HTERT RPE-1 (cell line): ENCODE data around the gene GCNT3.
"Not testable (repeated sequence)": the region's sequence is repeated elsewhere in the genome, so short reads cannot be mapped to it uniquely, and the experiment has no call there.

Experiments
- in situ Hi-C: fragments of 300-500 bp; cut with MboI; formaldehyde crosslinking; loops from 4 replicates; pipeline ENCODE4 v1.14.3; 2020; ENCODE audit warnings: low sequenced_read_pairs

GCNT3 gene

GRCh38 chr15:59615661-59616060 is 4.1 kb downstream of the GCNT3 start:
- in situ Hi-C loops = no loop called here

GRCh38 chr15:59616379-59616778 is 4.8 kb downstream of the GCNT3 start:
- in situ Hi-C loops = no loop called here

- in situ Hi-C loops = no loop called here
These were observed 6.8 kb downstream of the GCNT3 start for GRCh38 chr15:59618406-59618805.

GRCh38 chr15:59622289-59622688 is 10.7 kb downstream of the GCNT3 start:
- in situ Hi-C loops = no loop called here

- in situ Hi-C loops = no loop called here
These were observed 21.1 kb downstream of the GCNT3 start for GRCh38 chr15:59632714-59633113.

GRCh38 chr15:59636184-59636583 is 24.6 kb downstream of the GCNT3 start:
- in situ Hi-C loops = no loop called here

- in situ Hi-C loops = not testable (repeated sequence)
These were observed 25.9 kb downstream of the GCNT3 start for GRCh38 chr15:59637507-59637906.

- in situ Hi-C loops = no loop called here
These were observed 30.8 kb downstream of the GCNT3 start for GRCh38 chr15:59642351-59642750.

GRCh38 chr15:59644756-59645155 is 33.2 kb downstream of the GCNT3 start:
- in situ Hi-C loops = no loop called here

- in situ Hi-C loops = not testable (repeated sequence)
These were observed 34.2 kb downstream of the GCNT3 start for GRCh38 chr15:59645812-59646211.

- in situ Hi-C loops = no loop called here
These were observed 34.7 kb downstream of the GCNT3 start for GRCh38 chr15:59646277-59646676.

- in situ Hi-C loops = no loop called here
These were observed 35.5 kb downstream of the GCNT3 start for GRCh38 chr15:59647085-59647484.

GRCh38 chr15:59649603-59650002 is 38.0 kb downstream of the GCNT3 start:
- in situ Hi-C loops = no loop called here

- in situ Hi-C loops = no loop called here
These were observed 42.5 kb downstream of the GCNT3 start for GRCh38 chr15:59654046-59654445.

GRCh38 chr15:59656897-59657634 is 45.5 kb downstream of the GCNT3 start, which contains the start of gene GTF2A2:
TSS of gene GTF2A2 (minus strand) at chr15:59657515. CDS start at chr15:59652277, 5,238 bp downstream.
- in situ Hi-C loops = no loop called here

GRCh38 chr15:59657635-59658125 is 46.1 kb downstream of the GCNT3 start:
- in situ Hi-C loops = no loop called here

GRCh38 chr15:59659366-59659765 is 47.8 kb downstream of the GCNT3 start:
- in situ Hi-C loops = no loop called here

- in situ Hi-C loops = no loop called here
These were observed 50.7 kb downstream of the GCNT3 start for GRCh38 chr15:59662260-59662659.

- in situ Hi-C loops = no loop called here
These were observed 57.0 kb downstream of the GCNT3 start for GRCh38 chr15:59668556-59668955.
